Fibroblast of peridontal ligament (primary cell): ENCODE results near the gene COL3A1.

Experiments
- DNase-seq: peaks from one replicate; pipeline ENCODE4 v3.0.0-alpha.2; 2010; ENCODE audit errors: extremely low read depth

COL3A1 gene

DNA sequence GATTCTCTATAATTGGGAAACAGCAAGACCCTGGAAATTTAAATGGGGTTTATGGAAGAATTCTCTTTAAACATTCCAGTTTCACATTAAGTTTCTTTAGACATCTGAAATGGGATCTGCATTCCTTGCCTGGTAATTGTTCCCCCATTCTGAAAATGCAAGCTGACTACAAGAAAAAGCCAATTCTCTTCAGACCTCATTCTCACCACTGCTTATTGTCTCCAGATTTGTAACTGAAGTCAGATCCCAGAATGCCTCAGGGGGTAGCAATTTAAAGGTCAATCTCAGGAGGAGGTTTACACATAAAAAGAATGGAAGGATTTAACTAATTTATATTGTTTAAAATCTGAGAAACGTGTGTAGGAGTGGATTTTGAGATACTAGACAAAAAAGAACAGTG, 41.2 kb downstream of the COL3A1 start:
- DNase-seq = peak; percentile 82

DNA sequence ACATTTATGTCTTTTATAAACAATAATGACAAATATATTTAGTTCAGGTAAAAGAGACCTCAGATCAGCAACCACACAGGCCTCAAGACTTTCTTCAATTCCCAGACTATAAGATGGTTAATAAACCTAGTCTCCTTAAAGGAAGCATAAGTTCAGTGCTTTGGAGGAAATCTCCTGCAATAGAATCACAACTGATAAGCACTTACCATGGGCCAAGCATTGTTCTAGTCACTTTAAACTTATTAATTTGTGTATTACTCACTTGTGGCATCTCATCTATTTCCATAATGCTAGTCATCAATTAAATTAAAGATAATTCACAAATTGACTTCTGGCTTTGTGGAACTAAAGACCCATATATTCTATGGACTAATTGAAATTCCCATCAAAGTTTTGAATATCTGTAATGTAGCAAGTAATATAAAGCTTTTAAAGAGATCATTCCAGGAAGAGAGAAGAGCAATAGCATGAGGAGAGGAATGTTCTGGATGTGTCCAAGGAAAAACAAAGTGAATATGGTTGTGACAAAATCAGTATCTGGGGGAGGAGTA, 42.2 kb downstream of the COL3A1 start:
- no peak for DNase-seq

DNA sequence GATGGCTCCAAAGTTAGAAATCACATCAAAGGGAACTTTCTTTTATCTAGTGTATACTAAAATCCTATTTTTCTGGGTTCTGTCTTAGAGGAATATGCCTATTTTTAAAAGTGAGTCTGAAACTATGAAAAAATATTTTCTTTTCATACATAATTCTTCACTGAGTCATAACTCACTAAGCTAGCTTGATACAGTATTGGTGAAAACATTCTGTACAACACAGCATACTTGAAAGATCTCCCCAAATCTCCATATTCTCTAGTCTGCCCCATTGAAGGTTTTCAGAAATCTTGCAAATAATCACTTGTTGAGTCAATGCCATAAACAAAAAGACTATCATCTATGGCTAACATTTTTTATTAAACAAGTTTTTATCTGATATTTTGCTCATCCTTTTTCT, 44.5 kb downstream of the COL3A1 start:
- peak; percentile 71 for DNase-seq

DNA sequence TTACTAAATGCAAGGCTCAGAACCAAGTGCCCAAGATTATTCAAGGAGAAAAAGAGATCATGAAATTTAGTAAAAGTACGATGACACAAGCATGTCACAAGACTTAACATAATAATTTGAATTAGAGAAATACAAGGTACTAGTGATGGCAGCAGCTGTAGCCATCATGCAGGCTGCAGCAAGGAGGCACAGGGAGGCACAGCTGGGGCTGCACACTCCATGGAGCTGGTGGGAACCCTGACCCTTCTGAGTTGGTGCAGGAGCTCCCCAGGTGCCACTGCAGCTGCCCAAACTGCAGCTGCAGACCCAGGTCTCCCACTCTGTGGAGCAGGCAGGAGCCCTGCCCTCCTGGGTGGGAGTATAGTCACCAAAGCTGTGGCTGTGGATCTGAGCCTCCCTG, 46.0 kb downstream of the COL3A1 start:
- no peak for DNase-seq

DNA sequence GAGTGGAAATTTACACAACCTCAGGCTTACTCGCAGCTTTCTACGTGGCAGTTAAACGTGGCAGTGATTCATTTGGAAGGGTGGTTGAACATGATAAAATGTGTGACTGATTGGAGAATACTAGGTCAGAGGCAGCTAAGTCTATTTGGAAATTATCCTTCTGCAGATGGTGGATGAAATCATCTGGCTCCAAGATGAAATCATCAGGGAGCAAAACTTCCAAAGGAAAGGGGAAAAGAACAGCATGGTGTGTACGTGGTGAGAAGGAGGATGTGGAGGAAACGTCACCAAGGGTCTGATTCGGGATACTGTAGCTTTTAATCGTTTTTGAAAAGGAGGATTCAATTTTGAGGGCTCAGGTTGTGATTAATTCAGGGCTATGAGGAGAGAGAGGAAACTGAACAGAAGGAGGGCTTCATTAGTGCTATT, 47.9 kb downstream of the COL3A1 start:
- DNase-seq = peak; percentile 100

DNA sequence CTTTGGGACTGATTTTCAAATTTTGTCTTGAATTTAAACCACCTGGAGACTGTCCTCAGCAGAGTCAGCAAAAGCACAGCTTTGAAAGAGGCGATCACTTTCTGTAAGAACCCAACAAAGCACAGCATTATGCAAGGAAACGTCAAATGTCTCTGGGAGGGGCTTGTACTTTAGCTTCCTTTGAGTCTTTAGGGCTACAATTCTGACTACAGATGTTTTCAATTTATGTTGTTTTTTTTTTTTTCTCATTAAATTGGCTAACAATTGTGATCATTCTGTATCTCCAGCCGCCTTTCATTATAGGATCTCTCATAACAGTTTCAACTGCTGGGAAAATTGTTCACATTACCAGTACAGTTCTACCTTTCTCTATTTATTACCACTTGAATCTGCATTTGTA, 48.3 kb downstream of the COL3A1 start:
- peak; percentile 98 for DNase-seq

DNA sequence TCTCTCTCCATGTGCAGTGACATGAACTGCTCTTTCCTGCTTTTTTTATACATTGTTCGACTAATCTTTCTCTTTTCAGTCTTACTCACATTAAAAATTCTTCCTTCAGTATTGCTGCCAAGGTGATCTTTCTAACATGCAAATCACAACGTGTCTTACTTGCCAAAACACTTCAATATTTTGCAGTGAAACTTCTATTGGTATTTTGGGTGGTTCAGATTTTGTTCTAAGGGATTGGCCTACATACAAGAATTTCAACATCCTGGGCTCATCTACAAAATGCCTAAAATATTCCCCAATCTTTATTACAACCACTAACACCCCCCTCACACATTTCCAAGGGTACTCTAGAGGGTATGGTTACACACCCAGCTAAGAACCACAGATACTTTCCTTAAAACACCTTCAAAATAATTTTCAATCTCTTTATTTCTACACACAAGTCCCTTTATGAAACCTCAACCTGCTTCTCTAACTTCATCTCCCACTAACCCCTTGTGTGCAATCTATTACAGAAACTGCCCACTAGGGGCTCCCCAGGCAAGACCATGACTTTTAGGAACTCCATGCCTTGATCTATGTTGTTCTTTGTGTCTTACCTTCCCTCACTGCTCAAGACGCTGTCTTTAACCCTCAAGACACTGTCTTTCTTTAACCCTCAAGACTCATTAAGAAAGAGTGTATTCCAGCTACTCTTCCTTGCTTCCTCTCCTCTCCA, 50.9 kb downstream of the COL3A1 start:
- DNase-seq = peak; percentile 79

DNA sequence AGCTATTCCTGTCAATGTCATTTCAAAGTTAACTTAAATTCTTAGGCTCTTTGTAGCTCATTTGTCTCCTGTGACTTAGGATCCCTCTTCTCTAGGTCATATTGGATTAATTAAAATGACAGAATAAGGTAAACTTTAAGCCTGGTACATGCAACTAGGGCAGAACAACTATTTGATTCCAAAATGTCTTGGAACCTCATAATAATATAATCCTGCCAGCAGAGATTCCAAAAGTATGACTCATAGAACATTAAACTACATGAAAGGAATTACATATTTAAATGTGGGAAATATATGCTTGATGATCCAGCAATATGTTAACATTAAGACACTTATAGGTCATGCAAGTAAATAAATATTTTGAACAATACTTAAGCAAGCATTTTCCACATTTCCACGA, 63.3 kb downstream of the COL3A1 start:
- DNase-seq = peak; percentile 81

DNA sequence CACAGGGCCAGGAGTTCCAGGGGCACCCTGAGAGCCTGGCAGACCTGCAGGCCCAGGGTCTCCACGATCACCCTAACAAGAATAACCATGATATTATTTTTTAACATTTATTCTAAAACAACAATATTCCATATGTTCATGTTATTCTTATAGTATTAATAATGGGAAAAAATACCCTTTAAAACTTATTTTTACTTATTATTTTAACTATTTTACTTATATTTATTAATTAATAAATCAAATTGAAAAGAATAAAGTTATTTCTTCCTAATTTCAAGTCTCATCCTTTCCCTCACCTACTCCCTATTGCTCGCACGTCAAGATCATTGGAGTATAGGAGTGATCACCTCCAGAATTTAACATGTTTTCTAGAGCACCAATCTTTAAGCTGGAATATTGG, 71.7 kb downstream of the COL3A1 start:
- no peak for DNase-seq

DNA sequence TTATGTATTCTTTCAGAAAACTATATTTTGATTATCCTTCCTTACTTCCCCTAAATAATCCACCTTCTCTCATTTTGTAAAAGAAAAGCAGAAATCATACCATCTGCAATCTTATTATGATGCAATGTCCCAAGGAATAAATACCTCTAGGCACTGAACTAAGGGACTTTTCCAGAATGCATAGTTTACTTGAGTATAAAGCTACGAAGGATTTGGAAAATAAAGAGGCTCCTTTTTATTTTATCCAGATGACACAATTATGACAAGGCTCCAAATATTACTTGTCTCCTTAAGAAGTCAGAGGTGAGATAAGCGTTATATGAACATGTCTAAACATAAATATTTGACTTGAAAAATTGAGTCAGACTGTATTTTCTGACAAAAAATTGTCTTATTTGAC, 72.1 kb downstream of the COL3A1 start:
- peak; percentile 18 for DNase-seq

DNA sequence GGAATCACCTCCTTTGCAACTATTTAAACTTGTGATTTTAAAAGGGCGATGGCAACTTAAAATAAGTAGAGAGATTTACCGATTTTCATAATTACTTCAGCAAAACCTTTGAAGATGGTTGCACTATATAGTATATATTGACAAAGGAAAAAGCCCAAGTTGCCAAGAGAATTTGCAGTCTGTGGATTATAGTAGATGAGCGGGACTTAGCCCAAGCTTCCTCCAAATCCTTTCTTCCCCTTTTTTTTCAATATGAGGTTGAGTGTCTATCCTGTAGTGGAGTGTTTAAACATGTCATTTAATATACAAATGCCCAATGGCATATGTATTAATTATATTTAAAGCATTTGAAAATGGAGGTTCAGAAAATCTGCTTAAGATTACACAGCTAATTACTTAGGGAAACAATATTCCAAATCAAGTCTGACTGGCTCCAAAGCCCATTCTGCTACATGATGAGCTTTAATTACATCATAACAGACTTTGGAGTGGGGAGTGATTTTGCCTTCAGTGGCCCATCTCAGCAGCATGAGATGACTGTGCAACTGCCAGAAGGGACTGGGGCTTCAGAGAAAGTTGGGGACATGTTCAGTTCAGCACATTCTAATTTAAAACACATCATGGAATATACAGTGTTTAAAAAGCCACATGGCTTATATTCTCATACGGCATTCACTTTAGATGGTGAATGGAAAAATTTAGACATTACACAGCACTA, 73.2 kb downstream of the COL3A1 start:
- no peak for DNase-seq

DNA sequence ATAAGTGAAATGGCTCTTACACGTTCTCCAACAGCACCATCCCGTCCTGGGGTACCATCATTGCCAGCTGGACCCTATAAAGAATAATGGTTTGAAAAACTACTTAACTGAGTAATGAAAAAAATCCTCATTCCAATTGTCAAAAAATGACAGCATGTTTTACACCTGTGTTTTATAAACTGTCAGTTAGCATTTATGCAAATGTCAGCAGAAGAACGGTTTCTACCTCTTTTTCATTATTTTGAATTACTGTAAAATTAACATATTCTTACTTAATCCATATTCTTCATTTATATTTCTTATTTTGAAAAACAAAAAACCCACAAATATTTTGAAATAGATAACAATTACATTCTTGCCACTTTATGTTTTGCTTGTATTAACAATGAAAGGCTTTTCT, 74.0 kb downstream of the COL3A1 start:
- DNase-seq = no peak

DNA sequence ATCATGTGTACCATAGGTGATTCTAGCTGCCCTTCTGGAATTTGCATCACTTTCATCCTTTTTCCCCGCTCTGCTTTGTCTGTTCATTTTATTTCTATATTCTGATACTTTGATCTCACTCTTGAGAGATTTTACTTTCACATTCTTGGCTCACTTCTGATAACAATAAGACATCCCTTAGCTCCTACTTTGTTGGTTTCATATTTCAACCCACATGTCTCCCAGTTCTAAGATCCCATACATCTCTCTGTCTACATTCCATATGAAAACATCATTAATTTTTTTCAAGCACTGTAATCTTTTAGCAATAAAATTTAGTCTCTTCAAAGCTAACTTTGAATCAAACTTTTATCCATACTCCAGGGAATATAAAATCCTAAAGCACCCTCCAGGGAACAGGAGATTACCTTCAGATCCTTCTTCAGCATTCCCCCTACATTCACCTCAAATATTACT, 75.6 kb downstream of the COL3A1 start:
- DNase-seq = peak; percentile 38

DNA sequence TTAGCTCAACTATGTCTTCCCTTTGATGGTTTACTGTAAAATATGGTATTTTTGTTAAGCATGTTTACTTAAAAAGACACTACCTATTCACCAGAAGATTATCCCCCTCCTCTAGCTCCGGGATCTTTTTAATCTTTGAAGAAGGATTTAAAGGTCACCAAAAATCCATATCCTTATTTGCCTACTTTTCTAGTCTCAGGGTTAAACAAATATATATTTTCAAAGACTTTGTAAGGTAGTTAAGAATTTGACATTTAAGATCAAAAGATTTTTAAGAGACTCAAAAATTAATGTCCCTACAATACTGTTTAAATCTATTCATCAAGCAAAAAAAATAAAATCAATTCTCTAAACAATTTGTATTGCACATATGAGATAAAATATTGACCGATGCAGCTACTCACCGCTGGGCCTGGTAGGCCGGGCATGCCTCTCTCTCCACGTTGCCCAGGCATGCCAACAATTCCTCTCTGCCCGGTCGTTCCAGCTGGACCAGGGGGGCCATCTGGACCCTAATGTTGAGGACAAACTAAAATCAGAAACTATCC, 76.1 kb downstream of the COL3A1 start:
- DNase-seq = no peak

DNA sequence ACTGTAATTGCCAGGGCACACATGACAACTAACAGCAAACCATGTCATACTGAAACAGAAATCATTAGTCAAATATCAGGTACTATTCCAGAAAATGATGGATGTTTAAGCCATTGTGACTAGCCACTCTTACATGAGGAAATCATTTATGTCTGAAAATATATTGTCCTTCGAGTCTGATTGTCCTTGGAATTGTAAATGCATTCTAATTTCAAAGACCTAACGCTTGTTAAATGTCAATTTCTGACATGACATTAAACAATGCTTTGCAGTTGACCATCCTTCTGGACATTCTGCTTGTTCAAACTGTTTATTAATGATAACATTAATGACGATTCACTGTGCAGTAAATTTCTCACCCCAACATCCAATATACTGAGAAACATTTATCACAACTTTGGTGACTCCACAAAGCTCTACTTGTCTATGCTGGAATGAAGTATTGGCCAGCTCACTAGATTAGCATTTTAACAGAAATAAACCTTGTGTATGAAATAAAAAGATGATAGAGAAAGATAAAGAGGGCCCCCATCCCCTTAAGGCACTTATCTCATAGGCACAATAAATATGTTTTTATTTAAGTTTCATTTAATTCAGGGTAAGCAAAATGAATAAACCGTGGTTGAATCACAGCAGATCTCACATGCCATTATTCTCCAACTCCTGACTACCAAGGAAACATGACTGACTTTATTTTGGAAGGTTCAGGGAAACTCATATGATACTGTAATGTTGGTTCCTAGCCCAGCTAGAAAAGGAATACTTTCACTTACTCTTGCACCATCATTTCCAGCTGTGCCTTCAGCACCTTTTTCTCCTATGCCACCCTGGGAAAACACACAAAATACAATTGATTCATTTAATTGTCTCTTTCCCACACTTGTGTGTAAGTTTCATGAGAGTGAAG, 82.3 kb downstream of the COL3A1 start:
- DNase-seq = peak; percentile 62

DNA sequence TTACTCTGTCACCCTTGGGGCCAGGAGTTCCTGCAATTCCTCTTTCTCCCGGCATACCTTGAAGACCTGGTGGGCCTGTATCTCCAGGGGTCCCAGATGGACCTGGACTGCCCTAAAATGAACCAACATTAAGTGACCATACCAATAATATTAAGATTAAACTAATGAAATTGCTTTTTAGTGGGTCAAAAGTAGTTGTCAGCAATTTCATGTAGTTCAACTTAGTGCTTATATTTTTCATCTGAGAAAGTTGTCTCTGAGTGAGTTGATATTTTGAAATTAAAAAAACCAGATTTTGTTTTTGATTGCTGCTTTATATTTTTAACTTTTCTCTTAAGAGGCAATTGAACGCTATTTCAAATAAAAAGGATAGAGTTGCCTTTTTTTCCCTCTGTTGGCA, 83.1 kb downstream of the COL3A1 start:
- no peak for DNase-seq

DNA sequence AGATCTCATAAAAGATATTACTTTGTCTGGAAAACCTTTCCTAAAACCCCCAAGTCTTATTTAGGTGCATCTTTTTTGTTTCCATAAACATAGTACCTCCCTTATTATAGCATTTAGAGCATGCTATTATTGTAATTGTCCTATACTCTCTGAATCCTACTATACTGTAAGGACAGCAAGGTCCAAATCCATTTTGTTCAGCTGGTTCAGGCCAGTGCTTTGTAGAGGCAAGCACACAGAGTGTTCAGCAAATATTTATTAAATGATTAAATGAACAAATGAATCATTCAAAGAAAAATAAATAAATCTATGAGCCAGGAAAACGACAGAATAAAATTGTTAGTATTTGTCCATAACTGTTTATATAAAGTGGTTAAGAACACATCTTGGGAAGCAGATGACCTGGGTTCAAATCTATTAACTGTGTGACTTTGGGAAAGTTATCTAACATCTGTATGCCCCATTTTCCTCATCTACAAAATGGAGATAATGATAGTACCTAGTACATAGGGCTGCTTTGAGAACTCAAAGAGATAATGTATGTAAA, 86.0 kb downstream of the COL3A1 start:
- no peak for DNase-seq
